Measurements from ENCODE around the gene APOBEC3H.
"Not testable (repeated sequence)": the region's sequence is repeated elsewhere in the genome, so short reads cannot be mapped to it uniquely, and the experiment has no call there.

GRCh38 chr22:39049486-39049885 lies 47.6 kb upstream of the APOBEC3H start:
- not testable (repeated sequence) for TF ChIP-seq CTCF (conservative IDR thresholded peaks at IDR 0.05); EZH2 (IDR thresholded peaks at IDR 0.05; ENCODE audit: low read depth)
